OCI-LY3 (cell line): Measurements from ENCODE around the gene FAM53A.

Experiments used
- H2AFZ ChIP-seq: fragments of 200-600, 300-600 bp; shearing (Covaris generic); 2 replicates; pipeline ENCODE4 v1.6.0; 2014; ENCODE audit warnings: antibody characterized with exemption, low read depth, low read length
- H3K27ac ChIP-seq: fragments of 200-600, 300-600 bp; sonication (generic); 2 replicates; pipeline ENCODE4 v1.5.1; 2014; ENCODE audit warnings: mild to moderate bottlenecking, low read length, moderate library complexity, mixed read lengths
- H3K27me3 ChIP-seq: fragments of 200-600, 300-600 bp; sonication (generic); 2 replicates; pipeline ENCODE4 v1.6.1; 2014; ENCODE audit warnings: low read depth, low read length, mixed read lengths
- H3K36me3 ChIP-seq: fragments of 200-600, 300-600 bp; sonication (generic); replicated peaks from 2 replicates; pipeline ENCODE3; 2014; ENCODE audit warnings: low read depth, low read length, mixed read lengths
- H3K4me1 ChIP-seq: fragments of 300-600, 200-600 bp; sonication (generic); 2 replicates; pipeline ENCODE4 v1.6.1; 2014; ENCODE audit warnings: low read length, mixed read lengths
- H3K4me2 ChIP-seq: fragments of 200-600, 300-600 bp; sonication (generic); 2 replicates; pipeline ENCODE4 v1.6.1; 2014; ENCODE audit warnings: low read length, mixed read lengths
- H3K4me3 ChIP-seq: fragments of 300-600, 200-600 bp; sonication (generic); 2 replicates; pipeline ENCODE4 v1.5.1; 2014; ENCODE audit warnings: antibody characterized with exemption, mild to moderate bottlenecking, low read length, moderate library complexity
- H3K79me2 ChIP-seq: fragments of 300-600, 200-600 bp; shearing (Covaris generic); 2 replicates; pipeline ENCODE4 v1.6.1; 2014; ENCODE audit warnings: mild to moderate bottlenecking, low read length, mixed read lengths
- H3K9ac ChIP-seq: fragments of 300-600, 200-600 bp; shearing (Covaris generic); 2 replicates; pipeline ENCODE4 v1.6.0; 2014; ENCODE audit warnings: mild to moderate bottlenecking, low read length, moderate library complexity
- H3K9me3 ChIP-seq: fragments of 200-600, 300-600 bp; shearing (Covaris generic); 2 replicates; pipeline ENCODE4 v1.6.1; 2014; ENCODE audit warnings: low read length, mixed read lengths; ENCODE audit not compliant: insufficient read depth
- H4K20me1 ChIP-seq: fragments of 200-600, 300-600 bp; sonication (generic); 2 replicates; pipeline ENCODE4 v1.6.1; 2016; ENCODE audit warnings: low read length, mixed read lengths; ENCODE audit not compliant: insufficient read depth
- CTCF ChIP-seq: fragments of 200-600, 300-600 bp; sonication (generic); IDR thresholded peaks from 2 replicates; pipeline ENCODE4 v1.5.1; 2014; ENCODE audit warnings: antibody characterized with exemption, low read length, low read depth
- EZH2phosphoT487 ChIP-seq: fragments of 200-600 bp; shearing (Covaris generic); IDR thresholded peaks from 2 replicates; pipeline ENCODE4 v1.6.1; 2018; ENCODE audit warnings: antibody characterized with exemption, mixed run types, low read depth

Gene FAM53A

GRCh38 chr4:1598206-1599025, 85.7 kb downstream of the FAM53A start:
- no peak overlapping the region for H3K4me2 ChIP-seq
- H3K36me3 ChIP-seq, result no peaks in the 10 kb centered on the region
- no peaks in the 10 kb centered on the region for H4K20me1 ChIP-seq
- no peak overlapping the region for H3K9ac ChIP-seq
- no peak for TF ChIP-seq EZH2phosphoT487
- TF ChIP-seq CTCF, result no peak
- no peaks in the 10 kb centered on the region for H3K79me2 ChIP-seq
- H3K27me3 ChIP-seq, result no peaks in the 10 kb centered on the region
- H3K9me3 ChIP-seq, result no peaks in the 10 kb centered on the region
- H2AFZ ChIP-seq, result no peak overlapping the region
- no peaks in the 10 kb centered on the region for H3K4me1 ChIP-seq
- H3K27ac ChIP-seq, result no peak overlapping the region
- no peak overlapping the region for H3K4me3 ChIP-seq

GRCh38 chr4:1597021-1597931, 86.8 kb downstream of the FAM53A start:
- Histone ChIP-seq H3K4me2 (no peak overlapping the region), H3K27me3 (no peaks in the 10 kb centered on the region), H2AFZ (no peak overlapping the region), H4K20me1 (no peaks in the 10 kb centered on the region), H3K9me3 (no peaks in the 10 kb centered on the region), H3K4me3 (no peak overlapping the region), H3K9ac (no peak overlapping the region), H3K79me2 (no peaks in the 10 kb centered on the region), H3K36me3 (no peaks in the 10 kb centered on the region), H3K27ac (no peak overlapping the region), H3K4me1 (no peaks in the 10 kb centered on the region)
- TF ChIP-seq CTCF, result no peak
- TF ChIP-seq EZH2phosphoT487, result no peak

DNA sequence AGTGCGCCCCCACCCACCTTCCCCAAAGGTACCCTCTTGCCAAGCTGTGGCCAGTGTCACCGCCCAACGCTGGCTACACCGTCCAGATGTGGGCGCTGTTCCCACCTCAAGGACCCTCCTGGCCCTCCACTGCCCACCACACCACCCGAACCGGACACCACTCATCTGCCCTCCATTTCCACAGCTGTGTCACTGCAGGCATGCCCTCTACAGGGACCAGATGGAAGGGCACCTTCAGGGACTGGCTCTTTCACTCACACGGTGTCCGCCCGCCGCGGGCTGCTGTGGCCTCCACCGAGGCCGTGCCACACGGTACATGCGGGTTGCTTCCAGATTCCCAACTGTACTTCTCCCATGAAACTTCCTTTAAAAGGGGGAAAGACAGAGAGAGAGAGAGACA, 87.7 kb downstream of the FAM53A start:
- Histone ChIP-seq H3K9me3 (no peaks in the 10 kb centered on the region), H3K36me3 (no peaks in the 10 kb centered on the region), H3K27ac (no peak overlapping the region), H3K4me2 (no peak overlapping the region), H3K79me2 (no peaks in the 10 kb centered on the region), H3K9ac (no peak overlapping the region), H2AFZ (no peak overlapping the region), H3K4me1 (no peaks in the 10 kb centered on the region), H3K4me3 (no peak overlapping the region), H3K27me3 (no peaks in the 10 kb centered on the region), H4K20me1 (no peaks in the 10 kb centered on the region)
- no peak for TF ChIP-seq EZH2phosphoT487
- no peak for TF ChIP-seq CTCF

DNA sequence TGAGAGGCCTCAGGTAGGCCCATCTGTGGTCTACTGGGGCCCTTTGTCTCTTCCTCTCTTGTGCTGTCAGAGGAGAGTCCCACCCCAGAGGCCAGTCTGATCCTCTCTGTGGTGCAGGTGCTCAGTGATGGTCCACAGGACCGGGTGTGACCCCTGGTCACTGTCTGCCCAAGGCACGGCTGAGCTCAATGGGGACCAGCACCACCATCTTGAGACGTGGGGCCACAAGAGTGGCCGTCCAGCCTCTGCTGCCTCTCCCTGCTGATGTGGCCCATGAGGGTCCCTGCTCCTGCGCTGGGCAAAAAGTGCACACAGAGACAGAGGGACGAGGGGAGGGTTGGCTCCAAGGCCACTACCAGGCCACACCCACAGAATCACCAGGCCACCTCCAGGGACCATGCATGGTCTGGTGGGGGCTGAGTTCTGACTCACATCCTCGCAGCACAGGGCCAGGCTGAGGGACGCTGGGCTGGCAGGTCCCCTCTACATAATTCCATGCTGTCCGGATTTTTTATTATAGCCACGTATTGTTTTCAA, 88.3 kb downstream of the FAM53A start:
- Histone ChIP-seq H3K27ac (no peak overlapping the region), H3K79me2 (no peaks in the 10 kb centered on the region), H3K9me3 (no peaks in the 10 kb centered on the region), H3K4me3 (no peak overlapping the region), H4K20me1 (no peaks in the 10 kb centered on the region), H3K4me2 (no peak overlapping the region), H3K9ac (no peak overlapping the region), H3K4me1 (no peaks in the 10 kb centered on the region), H3K36me3 (no peaks in the 10 kb centered on the region), H3K27me3 (no peaks in the 10 kb centered on the region), H2AFZ (no peak overlapping the region)
- TF ChIP-seq EZH2phosphoT487 (no peak), CTCF (no peak)
